K562 (cell line): Measurements from ENCODE around the gene TTLL11. TPM values are rescaled to one million over a fixed set of nuclear protein-coding genes. Genes with fewer than 3 reads are reported as not detected.

Source experiments
- ATAC-seq: fragments of 200-7000 bp; cut with Tn5 transposase; 3 replicates; pipeline ENCODE4 v1.9.1; 2020; ENCODE audit warnings: moderate library complexity
- BruUV-seq: library from RNA; stranded (reverse); fragments of 400-500 nt; replicated peaks from 2 replicates; lab custom pipeline; 2021; lab: Mats Ljungman, UMichigan
- CTCF ChIA-PET: fragments of 300-600 bp; formaldehyde crosslinking; extraction: SDS; loops from one replicate; lab custom pipeline; 2021; ENCODE audit warnings: low intra/inter-chr PET ratio; lab: Yijun Ruan, JAX
- POLR2A ChIA-PET: fragments of 300-600, 350-650 bp; sonication (Branson Sonifier 250); formaldehyde crosslinking; extraction: SDS; loops from one replicate; lab custom pipeline; 2021; ENCODE audit warnings: antibody characterized with exemption, inconsistent platforms; lab: Yijun Ruan, JAX
- DNase-seq, 4 experiments: peaks; one replicate each; pipeline versions ENCODE4 v3.0.0 to v3.0.0-alpha.2; 2011 to 2018; ENCODE audit warnings: low spot score in 3 of 4, mixed read lengths in 3 of 4; ENCODE audit errors: extremely low read depth in 1 of 4
- FAIRE-seq: peaks from 2 replicates; lab custom pipeline; 2011; peaks lifted over from hg19 to GRCh38; lab: Jason Lieb, UNC
- H2AFZ ChIP-seq: 2 replicates; pipeline ENCODE4 v1.6.0; 2011; ENCODE audit warnings: low read depth, low read length, control low read depth, inconsistent platforms
- H3K27ac ChIP-seq: fragments of 200-600 bp; 3 replicates; pipeline ENCODE4 v1.8.0; 2011; ENCODE audit warnings: low read depth, mild to moderate bottlenecking, control low read depth, inconsistent platforms, low read length, moderate library complexity, mixed read lengths; ENCODE audit errors: extremely low read depth
- H3K27me3 ChIP-seq, 2 experiments: fragments of 300-600 bp in 1 of 2; 2 replicates in 1 of 2; 3 replicates in 1 of 2; pipeline versions ENCODE4 v1.6.0 to v1.8.0; 2011; ENCODE audit warnings: inconsistent platforms in 2 of 2, low read length in 2 of 2, mild to moderate bottlenecking in 1 of 2, mixed read lengths in 1 of 2, moderate library complexity in 1 of 2; ENCODE audit not compliant: control insufficient read depth in 2 of 2, insufficient read depth in 2 of 2
- H3K36me3 ChIP-seq: fragments of 300-600 bp; 3 replicates; pipeline ENCODE4 v1.8.0; 2011; ENCODE audit warnings: mild to moderate bottlenecking, low read length, inconsistent platforms; ENCODE audit not compliant: control insufficient read depth, insufficient read depth
- H3K4me1 ChIP-seq, 2 experiments: fragments of 200-600 bp in 1 of 2; replicated peaks in 1 of 2; 2 replicates in 1 of 2; 3 replicates in 1 of 2; pipeline versions ENCODE4 v1.5.1 to v1.8.0; 2011; ENCODE audit warnings: inconsistent platforms in 2 of 2, low read length in 2 of 2, mild to moderate bottlenecking in 1 of 2, mixed read lengths in 1 of 2, moderate library complexity in 1 of 2; ENCODE audit not compliant: control insufficient read depth in 2 of 2, insufficient read depth in 2 of 2
- H3K4me2 ChIP-seq: 2 replicates; pipeline ENCODE4 v1.6.1; 2011; ENCODE audit warnings: low read length, control low read depth, inconsistent platforms, mixed read lengths; ENCODE audit not compliant: insufficient read depth
- H3K4me3 ChIP-seq: fragments of 200-600 bp; sonication (generic), shearing (Covaris generic); 2 replicates; pipeline ENCODE4 v1.5.1; 2016; ENCODE audit warnings: control low read depth, inconsistent platforms
- H3K79me2 ChIP-seq: fragments of 200-600 bp; 3 replicates; pipeline ENCODE4 v1.8.0; 2011; ENCODE audit warnings: low read length, inconsistent platforms; ENCODE audit not compliant: control insufficient read depth, insufficient read depth
- H3K9ac ChIP-seq, 2 experiments: 2 replicates each; pipeline versions ENCODE4 v1.6.0 to v1.6.1; 2011; ENCODE audit warnings: low read depth in 2 of 2, low read length in 2 of 2, control low read depth in 1 of 2, inconsistent platforms in 1 of 2, mild to moderate bottlenecking in 1 of 2, mixed read lengths in 1 of 2; ENCODE audit not compliant: insufficient read depth in 1 of 2
- H3K9me1 ChIP-seq: one replicate; pipeline ENCODE4 v1.6.0; 2011; ENCODE audit warnings: inconsistent platforms, mild to moderate bottlenecking, low read length, moderate library complexity; ENCODE audit not compliant: control insufficient read depth, insufficient read depth
- H3K9me3 ChIP-seq: replicated peaks from 2 replicates; pipeline ENCODE4 v1.5.1; 2011; ENCODE audit warnings: low read depth, low read length, inconsistent platforms; ENCODE audit not compliant: control insufficient read depth, insufficient read depth
- H4K20me1 ChIP-seq: replicated peaks from 2 replicates; pipeline ENCODE4 v1.6.1; 2011; ENCODE audit warnings: low read length, inconsistent platforms, mixed read lengths; ENCODE audit not compliant: control insufficient read depth, insufficient read depth
- MCM7 ChIP-seq, 2 experiments: fragments of 450-650 bp; IDR thresholded peaks; 2 replicates each; pipeline ENCODE4 v1.6.1; 2016 to 2018
- VEZF1 ChIP-seq: fragments of 200-800 bp; sonication (Bioruptor generic); IDR thresholded peaks from 2 replicates; pipeline ENCODE4 v1.6.1; 2017; ENCODE audit warnings: missing genetic modification characterization, missing compliant biosample characterization
- ZNF184 ChIP-seq: sonication (generic); formaldehyde crosslinking; IDR thresholded peaks from 2 replicates; pipeline ENCODE4 v1.5.0; 2020; ENCODE audit warnings: missing genetic modification reagents
- ZNF77 ChIP-seq: fragments of 250-450 bp; sonication (Bioruptor Pico); IDR thresholded peaks from 2 replicates; pipeline ENCODE4 v1.5.0; 2020
- WGBS: fragments of 100-300 bp; shearing (Covaris generic); methylation state at CpG from one replicate; pipeline ENCODE4 v1.1.6; 2016; ENCODE audit warnings: low coverage, mixed read lengths; ENCODE audit not compliant: insufficient coverage; ENCODE audit errors: missing lambda C conversion rate; 5-methylcytosine and 5-hydroxymethylcytosine counted together
- in situ Hi-C: fragments of 300-500 bp; cut with MboI; formaldehyde crosslinking; loops from 4 replicates; pipeline ENCODE4 v1.15.0; 2018; ENCODE audit warnings: inconsistent platforms, mixed read lengths
- intact Hi-C: fragments of 100-400 bp; cut with micrococcal nuclease; formaldehyde crosslinking; loops from 2 replicates; pipeline ENCODE4 v1.14.2; 2022
- polyA plus RNA-seq, 8 experiments: library from polyadenylated mRNA; depleted of rRNA in 4 of 8; stranded (reverse) in 5 of 8; unstranded in 3 of 8; fragments of >200 nt; fragmentation: Nextera tagmentation in 2 of 8; fragmentation: Illumina TruSeq in 1 of 8; extraction: Ambion mirVana in 2 of 8; extraction: Trizol in 1 of 8; gene quantifications; 2 replicates each; pipeline versions ENCODE4 v1.2.1 to v1.2.3, GENCODE V29; 2011 to 2014; ENCODE audit warnings: inconsistent platforms in 1 of 8, missing spikeins in 1 of 8
- total RNA-seq, 7 experiments: library from RNA; depleted of rRNA in 6 of 7; stranded (reverse); fragments of >200 nt in 6 of 7; fragmentation: Illumina TruSeq in 2 of 7; extraction: Trizol in 2 of 7; gene quantifications; 2 replicates each; pipeline versions ENCODE4 v1.2.1 to v1.2.3, GENCODE V29; 2011 to 2021; ENCODE audit warnings: low replicate concordance in 1 of 7

TTLL11 gene
- total and polyA plus RNA-seq, 9 of the 15 experiments (the other 6 are each of a cell fraction or from before 2014, with no cell fraction given), result 0.83 to 4.4 (median 2.7) TPM

DNA sequence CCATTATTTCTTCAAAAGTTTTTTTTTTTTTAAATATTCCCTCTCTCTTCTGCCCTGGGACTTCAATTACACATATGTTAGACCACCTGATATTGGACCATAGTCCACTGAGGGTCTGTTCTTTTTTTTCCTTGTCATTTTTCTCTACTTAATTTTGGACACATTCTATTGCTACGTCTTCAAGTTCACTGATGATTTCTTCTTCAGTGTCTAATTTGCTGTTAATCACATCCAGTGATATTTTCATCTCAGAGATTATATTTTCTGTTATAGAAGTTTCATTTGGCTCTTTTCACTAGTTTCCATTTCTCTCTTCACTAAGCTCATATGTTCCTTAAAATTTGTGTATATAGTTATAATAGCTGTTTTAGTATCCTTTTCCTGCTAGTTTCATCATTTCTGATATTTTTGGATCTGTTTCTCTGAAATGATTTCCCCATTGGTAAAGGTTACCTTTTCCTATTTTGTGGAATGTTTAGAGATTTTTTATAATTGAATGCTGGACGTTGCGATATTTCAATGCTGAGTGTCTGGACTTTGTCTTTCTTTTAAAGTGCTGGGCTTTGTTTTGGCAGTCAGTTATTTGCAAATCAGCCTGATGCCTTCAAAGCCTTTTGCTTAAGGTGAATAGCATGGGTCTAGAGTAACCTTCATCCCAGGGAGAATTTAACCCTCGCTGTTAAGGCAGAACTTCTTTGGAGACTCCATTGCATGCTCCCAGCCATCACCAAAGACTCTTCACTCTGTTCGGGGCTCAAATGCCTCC, 111.8 kb downstream of the TTLL11 start:
- no peak for DNase-seq
- no TSS peak for BruUV-seq
- CTCF ChIA-PET, result no interaction called here
- no peak for FAIRE-seq
- H3K4me2 ChIP-seq, result no peak overlapping the region
- in situ Hi-C loops (no loop called here), intact Hi-C loops (no loop called here)
- H3K4me1 ChIP-seq, result no peaks in the 10 kb centered on the region
- no peaks in the 10 kb centered on the region; the same call in 1 of the 2 replicates for H4K20me1 ChIP-seq
- no peaks in the 10 kb centered on the region for H3K9me3 ChIP-seq
- H3K27me3 ChIP-seq, result peaks cover 0 to 4% of the 10 kb centered on the region in 2 experiments; a peak in 1 of 5 replicates
- no peak overlapping the region for H3K27ac ChIP-seq
- POLR2A ChIA-PET, result no interaction called here
- 0% methylated on average over 5 of the region's 5 CpGs for WGBS
- H3K9ac ChIP-seq, result no peak overlapping the region
- TF ChIP-seq ZNF77 (CRISPR knock-in tag), result no peak
- no peak for TF ChIP-seq ZNF184 (CRISPR knock-in tag)
- no peak for TF ChIP-seq VEZF1 (CRISPR knock-in tag)
- TF ChIP-seq MCM7 (IDR thresholded peaks at IDR 0.05), result no peak
- no peak overlapping the region for H3K4me3 ChIP-seq
- ATAC-seq, result no peak
- no peaks in the 10 kb centered on the region for H3K36me3 ChIP-seq
- no peaks in the 10 kb centered on the region for H3K9me1 ChIP-seq
- no peaks in the 10 kb centered on the region for H3K79me2 ChIP-seq
- no peak overlapping the region for H2AFZ ChIP-seq
